ENCODE results near the gene PDE4D. TPM values are rescaled to one million over a fixed set of nuclear protein-coding genes. Genes with fewer than 3 reads are reported as not detected.

The PDE4D gene
- total and polyA plus RNA-seq, 10 of the 15 experiments (the other 5 are each of a cell fraction or from before 2014, with no cell fraction given): 0.87 to 4.1 (median 2.2) TPM

DNA sequence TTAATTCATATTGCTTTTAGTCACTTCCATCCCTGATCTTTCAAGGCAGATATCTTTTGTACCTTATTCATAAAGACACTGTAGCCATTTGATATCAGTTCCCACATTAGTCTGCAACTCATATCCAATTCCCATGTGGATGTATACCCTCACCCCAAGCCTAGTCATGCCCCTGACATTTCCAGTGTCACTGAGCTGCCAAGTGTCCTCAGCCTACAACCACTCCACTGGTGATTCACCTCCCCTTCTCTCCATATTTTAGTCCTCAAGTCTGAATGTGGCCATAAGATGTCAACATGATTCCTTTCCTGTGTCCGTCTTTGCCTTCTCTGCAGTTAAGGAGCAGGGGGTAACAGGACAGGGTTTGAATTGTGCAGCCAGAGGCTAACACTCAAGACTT, 963.8 kb downstream of the PDE4D start:
- no TSS peak for BruUV-seq (replicated peaks)
- no peak overlapping the region for H3K4me2 ChIP-seq (ENCODE audit: control insufficient read depth, insufficient read depth)
- H3K79me2 ChIP-seq (ENCODE audit: control insufficient read depth, insufficient read depth, low read length): no peaks in the 10 kb centered on the region
- CTCF ChIA-PET: no interaction called here
- no peak overlapping the region for H3K27ac ChIP-seq (ENCODE audit: control insufficient read depth, insufficient read depth)
- intact Hi-C loops (cut with micrococcal nuclease; ENCODE audit: unreplicated experiment): no loop called here
- H3K4me1 ChIP-seq (ENCODE audit: control insufficient read depth, insufficient read depth, low read length): no peaks in the 10 kb centered on the region
- ATAC-seq: no peak
- no peak overlapping the region for H3K9ac ChIP-seq (ENCODE audit: control insufficient read depth, insufficient read depth, low read length)
- no peaks in the 10 kb centered on the region for H3K36me3 ChIP-seq (ENCODE audit: control insufficient read depth in 2 of 2, insufficient read depth in 2 of 2, low read length in 1 of 2)
- H4K20me1 ChIP-seq (ENCODE audit: control insufficient read depth, insufficient read depth): no peaks in the 10 kb centered on the region
- in situ Hi-C loops (cut with MboI): no loop called here
- POLR2A ChIA-PET: no interaction called here
- no peak for TF ChIP-seq ZBTB33 (IDR thresholded peaks at IDR 0.05)
- no peak for TF ChIP-seq BMI1 (IDR thresholded peaks at IDR 0.05; ENCODE audit: borderline replicate concordance)
- no peak for TF ChIP-seq RAD51 (IDR thresholded peaks at IDR 0.05)
- no peak for TF ChIP-seq NR2F1 (conservative IDR thresholded peaks at IDR 0.05)
- TF ChIP-seq MYB (IDR thresholded peaks at IDR 0.05; ENCODE audit: borderline replicate concordance, low read depth, low read length): no peak
- TF ChIP-seq RCOR1 (conservative IDR thresholded peaks at IDR 0.05; ENCODE audit: low read depth, low read length): no peak
- no peak for TF ChIP-seq GABPA (IDR thresholded peaks at IDR 0.05; ENCODE audit: low read depth)
- no peak for TF ChIP-seq PBX3 (IDR thresholded peaks at IDR 0.05; ENCODE audit: insufficient replicate concordance, low read depth, low read length)
- TF ChIP-seq NFYB (IDR thresholded peaks at IDR 0.05; ENCODE audit: insufficient read depth, low read depth, low read length): no peak
- TF ChIP-seq ZNF384 (IDR thresholded peaks at IDR 0.05; ENCODE audit: borderline replicate concordance, low read depth, low read length): no peak
- 0 out of 4 replicates have a peak, but pooled peaks cover 0 to 2% of the 10 kb centered on the region in 2 experiments for H3K27me3 ChIP-seq (replicated peaks in 1 of 2; ENCODE audit: control insufficient read depth in 2 of 2, insufficient read depth in 2 of 2, low read length in 1 of 2)
- H2AFZ ChIP-seq (ENCODE audit: control insufficient read depth, low read depth, low read length): no peak overlapping the region
- no peaks in the 10 kb centered on the region for H3K9me3 ChIP-seq (replicated peaks; ENCODE audit: control insufficient read depth, insufficient read depth, low read length)
- no peak overlapping the region for H3K4me3 ChIP-seq
- RAD21 ChIA-PET (ENCODE audit: unreplicated experiment): no interaction called here
- 45% methylated on average over 1 of the region's 1 CpG for WGBS (ENCODE audit: insufficient coverage, insufficient replicate concordance, low lambda C conversion rate, missing lambda C conversion rate)
- SMC1A ChIA-PET (ENCODE audit: uncharacterized antibody, unreplicated experiment): interaction anchor here (0.9 to 1.4 kb wide), 2 partner anchors 29 to 44 kb away, joined by 3 read pairs; no protein-coding TSS in a partner anchor
- DNase-seq (ENCODE audit: low read depth, low spot score): no peak
- no peak for FAIRE-seq

Data from GM12878 (cell line).